CD4-positive, alpha-beta T cell (primary cell): ENCODE measurements around the gene LHFPL3. TPM values are rescaled to one million over a fixed set of nuclear protein-coding genes. Genes with fewer than 3 reads are reported as not detected.

Source experiments
- ATAC-seq: fragments of 200-7000 bp; cut with Tn5 transposase; one replicate; pipeline ENCODE4 v1.10.0; 2022; ENCODE audit warnings: mild to moderate bottlenecking; ENCODE audit not compliant: poor library complexity
- CTCF ChIA-PET: fragments of 350-600 bp; sonication (Branson Sonifier 250); formaldehyde crosslinking; loops from one replicate; lab custom pipeline; 2021; ENCODE audit warnings: antibody characterized with exemption, inconsistent platforms; lab: Charles Lee
- POLR2A ChIA-PET: fragments of 350-600 bp; sonication (Branson Sonifier 250); formaldehyde crosslinking; loops from one replicate; lab custom pipeline; 2021; ENCODE audit warnings: antibody characterized with exemption, inconsistent platforms; lab: Charles Lee
- DNase-seq, 14 experiments: peaks; one replicate each; pipeline ENCODE4 v3.0.0-alpha.2; 2013 to 2020; ENCODE audit warnings: mixed read lengths in 2 of 14
- H3K27ac ChIP-seq, 2 donors: one replicate each; pipeline versions ENCODE4 v1.5.1 to v1.7.0; 2013; ENCODE audit warnings: low read length in 2 of 2, low read depth in 1 of 2, mild to moderate bottlenecking in 1 of 2
- H3K27me3 ChIP-seq, 2 experiments: 1 replicate in 1 of 2; 2 replicates in 1 of 2; pipeline versions ENCODE4 v1.6.1 to v1.7.0; 2013; ENCODE audit warnings: low read length in 2 of 2, control low read depth in 1 of 2, mild to moderate bottlenecking in 1 of 2, moderate library complexity in 1 of 2; ENCODE audit not compliant: insufficient read depth in 2 of 2, control insufficient read depth in 1 of 2
- H3K36me3 ChIP-seq: one replicate; pipeline ENCODE4 v1.6.1; 2013; ENCODE audit warnings: low read length, control low read depth; ENCODE audit not compliant: insufficient read depth
- H3K4me1 ChIP-seq: one replicate; pipeline ENCODE4 v1.6.1; 2013; ENCODE audit warnings: low read length, control low read depth; ENCODE audit not compliant: insufficient read depth
- H3K4me3 ChIP-seq: one replicate; pipeline ENCODE4 v1.5.1; 2013; ENCODE audit warnings: mild to moderate bottlenecking, low read length, moderate library complexity
- H3K9me3 ChIP-seq, 2 experiments: 1 replicate in 1 of 2; 2 replicates in 1 of 2; pipeline versions ENCODE4 v1.6.1 to v1.7.0; 2013; ENCODE audit warnings: low read length in 2 of 2, mild to moderate bottlenecking in 2 of 2, control low read depth in 1 of 2, moderate library complexity in 1 of 2; ENCODE audit not compliant: control insufficient read depth in 1 of 2, insufficient read depth in 1 of 2
- H3K27ac Mint-ChIP-seq: one replicate; pipeline ENCODE4 v1.8.0; 2020; ENCODE audit warnings: mixed read lengths
- H3K27me3 Mint-ChIP-seq: one replicate; pipeline ENCODE4 v1.8.0; 2021; ENCODE audit warnings: mixed read lengths
- H3K36me3 Mint-ChIP-seq: one replicate; pipeline ENCODE4 v1.8.0; 2021; ENCODE audit warnings: low read depth, mixed read lengths
- H3K4me1 Mint-ChIP-seq: one replicate; pipeline ENCODE4 v1.8.0; 2021; ENCODE audit warnings: low read depth, mixed read lengths
- H3K4me3 Mint-ChIP-seq: one replicate; pipeline ENCODE4 v1.8.0; 2020; ENCODE audit warnings: mild to moderate bottlenecking, mixed read lengths
- H3K9me3 Mint-ChIP-seq: one replicate; pipeline ENCODE4 v1.8.0; 2020; ENCODE audit warnings: mixed read lengths
- intact Hi-C, 2 experiments: fragments of 100-400 bp; cut with DNase I in 1 of 2; cut with micrococcal nuclease in 1 of 2; formaldehyde crosslinking; loops; one replicate each; pipeline versions ENCODE4 v1.15.1 to v1.9.0; 2023 to 2025; cut with DNase I, micrococcal nuclease
- total RNA-seq, 174 experiments: library from RNA in 2 of 174; stranded (reverse) in 2 of 174; gene quantifications; one replicate each; pipeline ENCODE4 v1.2.3 and lab custom pipeline; 2021 to 2026
- TF ChIP-seq, protein P1 (sequence below): fragments of 200-600 bp; IDR thresholded peaks from one replicate; pipeline ENCODE4 v1.8.0; 2022; ENCODE audit warnings: antibody characterized with exemption, mild to moderate bottlenecking

LHFPL3 gene
- total RNA-seq, 2 experiments from 2014 or later, result not detected

DNA sequence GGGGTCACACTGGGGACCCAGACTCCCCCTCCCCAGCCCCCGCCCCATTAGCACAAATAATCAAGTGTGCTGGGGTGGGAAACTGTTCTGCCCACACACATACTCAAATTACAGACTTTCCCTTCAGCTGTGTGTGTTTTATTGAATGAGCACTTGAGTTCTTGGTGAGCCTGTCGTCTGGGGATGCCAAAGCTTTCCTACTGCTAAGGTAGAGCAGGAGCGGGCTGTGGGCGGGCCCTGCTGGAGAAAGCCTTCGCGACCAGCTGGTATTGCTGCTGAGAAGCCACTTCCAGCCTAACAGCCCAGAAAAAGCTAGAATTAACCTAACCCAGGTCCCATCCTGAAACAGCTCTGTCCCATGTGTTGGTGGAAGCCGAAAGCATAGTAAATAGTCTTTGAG lies 598.7 kb downstream of the LHFPL3 start:
- Histone ChIP-seq H3K4me3 (no peak overlapping the region), H3K36me3 (no peaks in the 10 kb centered on the region), H3K27me3 (no peaks in the 10 kb centered on the region), H3K27ac (no peak overlapping the region), H3K4me1 (peaks cover 6% of the 10 kb centered on the region), H3K9me3 (no peaks in the 10 kb centered on the region)
- TF ChIP-seq, protein P1, sequence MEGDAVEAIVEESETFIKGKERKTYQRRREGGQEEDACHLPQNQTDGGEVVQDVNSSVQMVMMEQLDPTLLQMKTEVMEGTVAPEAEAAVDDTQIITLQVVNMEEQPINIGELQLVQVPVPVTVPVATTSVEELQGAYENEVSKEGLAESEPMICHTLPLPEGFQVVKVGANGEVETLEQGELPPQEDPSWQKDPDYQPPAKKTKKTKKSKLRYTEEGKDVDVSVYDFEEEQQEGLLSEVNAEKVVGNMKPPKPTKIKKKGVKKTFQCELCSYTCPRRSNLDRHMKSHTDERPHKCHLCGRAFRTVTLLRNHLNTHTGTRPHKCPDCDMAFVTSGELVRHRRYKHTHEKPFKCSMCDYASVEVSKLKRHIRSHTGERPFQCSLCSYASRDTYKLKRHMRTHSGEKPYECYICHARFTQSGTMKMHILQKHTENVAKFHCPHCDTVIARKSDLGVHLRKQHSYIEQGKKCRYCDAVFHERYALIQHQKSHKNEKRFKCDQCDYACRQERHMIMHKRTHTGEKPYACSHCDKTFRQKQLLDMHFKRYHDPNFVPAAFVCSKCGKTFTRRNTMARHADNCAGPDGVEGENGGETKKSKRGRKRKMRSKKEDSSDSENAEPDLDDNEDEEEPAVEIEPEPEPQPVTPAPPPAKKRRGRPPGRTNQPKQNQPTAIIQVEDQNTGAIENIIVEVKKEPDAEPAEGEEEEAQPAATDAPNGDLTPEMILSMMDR, result no peak
- POLR2A ChIA-PET, result interaction anchor here (1.4 to 1.5 kb wide), 2 partner anchors 13 to 56 kb away, joined by 3 to 5 read pairs; no protein-coding TSS in a partner anchor
- ATAC-seq, result no peak
- H3K9me3 Mint-ChIP-seq, result no peaks in the 10 kb centered on the region
- CTCF ChIA-PET, result interaction anchor here (1.0 to 1.4 kb wide), 4 partner anchors 9 to 114 kb away, joined by 3 read pairs; no protein-coding TSS in a partner anchor
- H3K4me3 Mint-ChIP-seq, result no peak overlapping the region
- DNase-seq, result no peak
- H3K36me3 Mint-ChIP-seq, result no peaks in the 10 kb centered on the region
- H3K4me1 Mint-ChIP-seq, result no peaks in the 10 kb centered on the region
- intact Hi-C loops, result loop anchor here in 1 of 2 experiments (5.0 kb wide), 1 partner anchor 405 kb away; no protein-coding TSS in a partner anchor
- H3K27ac Mint-ChIP-seq, result no peak overlapping the region
- no peaks in the 10 kb centered on the region for H3K27me3 Mint-ChIP-seq

DNA sequence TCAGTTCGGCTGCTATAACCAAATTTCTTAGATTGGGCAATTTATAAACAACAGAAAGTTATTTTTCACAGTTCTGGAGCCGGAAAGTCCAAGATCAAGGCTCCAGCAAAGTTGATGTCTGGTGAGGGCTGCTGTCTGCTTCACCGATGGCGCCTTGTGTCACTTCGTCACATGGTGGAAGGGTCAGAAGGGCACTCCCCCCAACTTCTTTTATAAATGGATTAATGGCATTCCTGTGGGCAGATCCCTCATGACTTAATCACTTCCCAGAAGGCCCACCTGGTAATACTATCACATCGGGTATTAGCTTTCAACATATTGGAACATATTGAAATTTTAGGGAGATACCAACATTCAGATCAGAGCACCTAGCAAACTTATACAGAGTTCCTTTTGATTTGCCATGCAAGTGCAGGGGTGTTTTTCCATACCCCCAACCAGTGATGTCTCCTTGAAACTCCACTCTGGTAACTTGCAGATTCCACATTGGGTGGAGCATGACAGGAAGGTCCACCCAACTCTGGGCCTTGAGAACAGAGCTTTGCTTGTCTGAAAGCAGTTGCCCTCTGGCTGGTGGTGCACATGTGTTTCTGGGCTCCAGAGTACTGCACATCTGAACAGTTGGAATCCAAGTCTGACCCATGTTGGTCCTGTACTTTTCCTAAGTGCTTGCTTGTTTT lies 600.5 kb downstream of the LHFPL3 start:
- Mint-ChIP-seq H3K4me3 (no peak overlapping the region), H3K27ac (no peak overlapping the region), H3K27me3 (no peaks in the 10 kb centered on the region), H3K9me3 (no peaks in the 10 kb centered on the region), H3K36me3 (no peaks in the 10 kb centered on the region), H3K4me1 (no peaks in the 10 kb centered on the region)
- H3K36me3 ChIP-seq, result no peaks in the 10 kb centered on the region
- H3K4me1 ChIP-seq, result no peaks in the 10 kb centered on the region
- no peaks in the 10 kb centered on the region for H3K9me3 ChIP-seq
- no peak overlapping the region for H3K4me3 ChIP-seq
- H3K27ac ChIP-seq, result no peak overlapping the region
- H3K27me3 ChIP-seq, result no peaks in the 10 kb centered on the region
- TF ChIP-seq, protein P1, result no peak
- ATAC-seq (no peak), DNase-seq (no peak)
- ChIA-PET POLR2A (interaction anchor here (1.2 kb wide), 1 partner anchor 14 kb away, joined by 4 read pairs; no protein-coding TSS in a partner anchor), CTCF (interaction anchor here (1.9 kb wide), 1 partner anchor 52 kb away, joined by 8 read pairs; no protein-coding TSS in a partner anchor)
- intact Hi-C loops, result loop anchor here in 1 of 2 experiments (5.0 kb wide), 1 partner anchor 403 kb away; no protein-coding TSS in a partner anchor

DNA sequence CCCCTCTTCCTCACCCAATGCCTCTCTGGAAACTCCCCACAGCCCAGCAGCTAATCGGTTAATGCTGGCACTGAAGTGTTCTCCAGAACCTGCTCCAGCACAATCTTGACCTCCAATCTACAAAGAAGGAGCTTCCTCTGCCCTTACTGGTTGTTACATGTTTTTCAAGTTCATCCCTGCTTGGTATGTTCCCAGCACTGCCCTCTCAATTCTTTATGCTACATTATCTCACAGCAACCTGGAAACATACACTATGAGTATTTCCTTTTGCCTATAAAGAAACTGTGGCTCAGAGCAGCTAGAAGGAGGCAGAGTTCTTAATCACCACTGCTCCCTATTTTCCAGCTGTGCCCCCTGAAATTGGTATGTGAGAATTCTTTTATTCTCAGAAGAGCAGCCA lies 601.5 kb downstream of the LHFPL3 start:
- Mint-ChIP-seq H3K9me3 (no peaks in the 10 kb centered on the region), H3K27ac (no peak overlapping the region), H3K4me3 (no peak overlapping the region), H3K27me3 (no peaks in the 10 kb centered on the region), H3K4me1 (no peaks in the 10 kb centered on the region), H3K36me3 (no peaks in the 10 kb centered on the region)
- no peak overlapping the region for H3K4me3 ChIP-seq
- no peaks in the 10 kb centered on the region for H3K27me3 ChIP-seq
- intact Hi-C loops, result loop anchor here in 1 of 2 experiments (5.0 kb wide), 1 partner anchor 402 kb away; no protein-coding TSS in a partner anchor
- ATAC-seq (no peak), DNase-seq (no peak)
- no peaks in the 10 kb centered on the region for H3K36me3 ChIP-seq
- TF ChIP-seq, protein P1, result no peak
- H3K9me3 ChIP-seq, result no peaks in the 10 kb centered on the region
- ChIA-PET POLR2A (interaction anchor here (0.9 to 1.2 kb wide), 2 partner anchors 13 to 54 kb away, joined by 3 to 4 read pairs; no protein-coding TSS in a partner anchor), CTCF (interaction anchor here (1.9 kb wide), 1 partner anchor 51 kb away, joined by 8 read pairs; no protein-coding TSS in a partner anchor)
- no peaks in the 10 kb centered on the region for H3K4me1 ChIP-seq
- no peak overlapping the region for H3K27ac ChIP-seq
